ENCODE results near the gene BACH2.
"Not testable (repeated sequence)": the region's sequence is repeated elsewhere in the genome, so short reads cannot be mapped to it uniquely, and the experiment has no call there.

BACH2 gene

GRCh38 chr6:90078513-90079289, 217.9 kb downstream of the BACH2 start:
- ATAC-seq (peak; percentile 63), DNase-seq (ENCODE audit: low spot score in 2 of 2) (peak; percentile 20 to 70)
- Mint-ChIP-seq H3K4me3 (peak overlapping the region; percentile 73), H3K27ac (peak overlapping the region; percentile 90), H3K9me3 (no peaks in the 10 kb centered on the region), H3K4me1 (peaks cover 72% of the 10 kb centered on the region), H3K36me3 (peaks cover 26% of the 10 kb centered on the region)

DNA sequence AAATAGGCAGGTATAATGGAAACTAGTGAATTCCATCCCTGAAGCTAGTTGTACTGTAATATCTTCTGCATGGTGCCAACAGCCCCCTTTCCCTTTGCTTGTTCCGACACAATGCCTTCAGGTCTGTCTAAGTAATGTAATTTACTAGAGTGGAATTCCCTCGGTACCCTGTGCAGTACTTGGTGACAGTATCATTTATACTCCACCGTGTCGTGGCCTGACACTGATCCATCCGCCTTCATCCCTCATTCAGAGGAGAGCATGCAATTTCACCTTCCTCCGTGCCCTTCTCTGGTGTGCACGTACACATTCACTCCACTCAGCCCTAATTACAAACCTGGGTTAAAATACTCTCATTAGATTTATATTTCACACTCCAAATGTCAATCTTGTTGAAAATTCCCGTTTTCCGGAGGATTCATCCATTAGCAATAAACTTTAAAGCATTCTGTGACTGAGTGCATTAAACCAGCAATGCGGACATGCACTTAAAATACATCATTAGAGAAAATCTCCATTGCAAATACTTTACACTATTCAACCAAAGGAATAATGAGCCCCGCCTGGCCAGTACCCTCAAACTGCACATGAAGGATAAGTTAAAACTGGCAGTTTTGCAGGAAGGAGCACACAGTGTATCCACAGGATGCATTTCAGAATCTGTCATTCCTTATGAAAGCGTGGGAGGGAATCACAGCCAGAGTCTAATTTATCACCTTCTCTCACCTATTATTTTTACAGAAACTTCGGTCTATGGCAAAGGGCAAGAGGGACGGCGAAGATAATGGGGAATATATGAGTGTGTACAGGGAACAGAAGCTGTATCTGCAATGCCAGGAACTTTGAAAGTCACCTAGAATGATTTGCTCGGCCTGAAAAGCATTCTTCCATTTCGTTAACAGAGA, 219.9 kb downstream of the BACH2 start:
- Mint-ChIP-seq H3K36me3 (peaks cover 26% of the 10 kb centered on the region), H3K4me1 (peaks cover 80% of the 10 kb centered on the region), H3K27ac (no peak overlapping the region), H3K4me3 (peak overlapping the region; percentile 73), H3K9me3 (no peaks in the 10 kb centered on the region)
- ATAC-seq (no peak), DNase-seq (ENCODE audit: low spot score in 2 of 2) (no peak)

GRCh38 chr6:90074161-90074850, 222.3 kb downstream of the BACH2 start:
- peaks cover 75% of the 10 kb centered on the region for H3K4me1 Mint-ChIP-seq
- H3K36me3 Mint-ChIP-seq: peaks cover 23% of the 10 kb centered on the region
- ATAC-seq: no peak
- no peak overlapping the region for H3K4me3 Mint-ChIP-seq
- no peak overlapping the region for H3K27ac Mint-ChIP-seq
- H3K9me3 Mint-ChIP-seq: no peaks in the 10 kb centered on the region
- DNase-seq (ENCODE audit: low spot score in 2 of 2): no peak

DNA sequence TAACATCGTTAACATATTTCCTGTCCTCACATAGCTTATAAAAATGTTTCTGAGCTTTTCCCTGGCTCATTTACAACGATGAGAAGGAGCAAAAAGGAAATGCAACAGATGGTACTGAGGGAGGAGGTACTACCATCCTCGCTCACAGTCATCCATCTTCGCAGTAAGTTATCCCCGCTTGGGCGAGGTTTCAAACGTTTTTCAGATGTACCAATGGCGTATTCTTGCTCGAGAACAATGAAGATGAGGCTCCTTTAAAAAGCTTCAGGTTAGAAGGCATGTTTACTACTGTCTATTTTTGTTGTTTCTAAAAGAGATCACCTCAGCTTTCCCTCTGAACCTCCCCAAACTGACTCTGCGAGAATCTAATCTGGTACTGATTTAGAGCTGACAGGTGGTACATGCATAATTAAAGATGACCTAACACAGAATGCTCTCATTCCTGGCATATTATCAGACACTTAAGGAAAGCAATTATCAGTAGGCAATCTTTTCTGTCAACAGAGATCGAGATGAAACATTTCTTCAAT, 223.6 kb downstream of the BACH2 start:
- peaks cover 17% of the 10 kb centered on the region for H3K36me3 Mint-ChIP-seq
- DNase-seq (ENCODE audit: low spot score in 2 of 2) (no peak), ATAC-seq (no peak)
- peaks cover 74% of the 10 kb centered on the region for H3K4me1 Mint-ChIP-seq
- no peaks in the 10 kb centered on the region for H3K9me3 Mint-ChIP-seq
- H3K4me3 Mint-ChIP-seq: peak overlapping the region; percentile 29
- no peak overlapping the region for H3K27ac Mint-ChIP-seq

DNA sequence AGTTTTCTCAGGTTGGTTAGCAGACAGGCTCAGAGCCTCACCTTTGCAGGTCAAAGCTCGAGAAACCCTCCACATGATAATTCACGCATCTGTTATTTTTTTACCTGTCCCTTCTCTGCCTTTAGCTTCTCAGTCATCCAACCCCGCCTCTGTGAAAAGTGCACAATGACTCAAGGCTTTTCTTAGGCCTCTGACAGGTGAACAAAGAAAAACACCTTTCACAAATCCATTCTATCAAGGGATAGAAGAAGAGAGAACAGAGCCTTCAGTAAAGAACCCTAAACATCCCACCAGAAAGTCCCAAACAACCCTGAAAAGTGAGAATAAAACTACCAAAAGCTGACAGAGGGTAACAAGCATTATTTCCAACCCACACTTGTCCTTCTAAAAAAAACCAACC, 224.1 kb downstream of the BACH2 start:
- Mint-ChIP-seq H3K36me3 (peaks cover 20% of the 10 kb centered on the region), H3K4me3 (peak overlapping the region; percentile 29), H3K4me1 (peaks cover 73% of the 10 kb centered on the region), H3K9me3 (no peaks in the 10 kb centered on the region), H3K27ac (no peak overlapping the region)
- ATAC-seq: no peak
- DNase-seq (ENCODE audit: low spot score in 2 of 2): no peak

GRCh38 chr6:90068703-90069523, 227.7 kb downstream of the BACH2 start:
- ATAC-seq: no peak
- Mint-ChIP-seq H3K9me3 (no peaks in the 10 kb centered on the region), H3K27ac (no peak overlapping the region), H3K4me1 (peaks cover 74% of the 10 kb centered on the region), H3K4me3 (no peak overlapping the region), H3K36me3 (peaks cover 20% of the 10 kb centered on the region)
- DNase-seq (ENCODE audit: low spot score in 2 of 2): no peak

DNA sequence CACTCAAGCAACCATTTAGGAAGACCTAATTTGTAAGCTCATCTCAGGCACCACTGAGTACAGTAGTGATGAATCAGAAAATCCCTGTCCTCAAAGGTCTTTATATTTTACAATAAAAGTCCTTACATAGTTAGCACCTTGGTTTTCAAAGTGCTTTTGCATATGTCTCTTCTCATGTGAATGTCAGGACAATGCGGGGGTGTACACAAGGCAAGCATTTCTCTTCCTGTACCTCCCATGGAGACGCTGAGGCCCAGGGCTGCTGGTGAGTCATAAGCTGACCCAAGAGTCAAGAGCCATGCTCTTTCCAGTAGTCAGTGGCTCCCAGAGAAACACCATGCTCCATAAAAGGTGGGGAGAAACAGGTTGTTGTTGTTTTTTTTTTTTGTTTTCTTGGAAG, 228.4 kb downstream of the BACH2 start:
- no peak for DNase-seq (ENCODE audit: low spot score in 2 of 2)
- ATAC-seq: peak; percentile 77
- Mint-ChIP-seq H3K4me1 (peaks cover 70% of the 10 kb centered on the region), H3K27ac (no peak overlapping the region), H3K36me3 (peaks cover 20% of the 10 kb centered on the region), H3K4me3 (no peak overlapping the region), H3K9me3 (no peaks in the 10 kb centered on the region)

DNA sequence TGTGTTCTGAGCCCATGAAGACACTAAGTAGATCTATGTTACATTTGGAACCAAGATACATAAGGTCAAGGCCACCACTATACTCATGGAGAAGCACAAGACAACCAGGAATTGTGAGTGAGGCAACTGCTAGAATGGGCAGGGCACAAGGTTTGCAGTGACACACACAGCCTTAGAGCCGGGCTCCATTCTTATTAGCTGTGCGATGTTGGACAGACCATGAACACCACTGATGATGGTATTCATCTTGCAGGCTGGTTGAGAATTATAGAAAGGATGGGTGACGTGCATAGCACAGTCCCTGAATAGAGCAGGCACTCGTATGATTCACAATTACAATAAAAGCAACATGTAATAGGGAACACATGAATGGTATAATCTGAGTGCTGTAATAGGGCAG, 229.9 kb downstream of the BACH2 start:
- H3K27ac Mint-ChIP-seq: no peak overlapping the region
- no peaks in the 10 kb centered on the region for H3K9me3 Mint-ChIP-seq
- peaks cover 60% of the 10 kb centered on the region for H3K4me1 Mint-ChIP-seq
- H3K36me3 Mint-ChIP-seq: peaks cover 20% of the 10 kb centered on the region
- no peak overlapping the region for H3K4me3 Mint-ChIP-seq
- peak; percentile 6 for ATAC-seq
- DNase-seq (ENCODE audit: low spot score in 2 of 2): no peak

- Mint-ChIP-seq H3K4me3 (no peak overlapping the region), H3K27ac (no peak overlapping the region), H3K36me3 (peaks cover 11% of the 10 kb centered on the region), H3K9me3 (no peaks in the 10 kb centered on the region), H3K4me1 (peaks cover 50% of the 10 kb centered on the region)
- no peak for ATAC-seq
- DNase-seq (ENCODE audit: low spot score in 2 of 2): no peak
These were observed 231.5 kb downstream of the BACH2 start for GRCh38 chr6:90065173-90065572.

- no peak for ATAC-seq
- H3K9me3 Mint-ChIP-seq: no peaks in the 10 kb centered on the region
- no peak overlapping the region for H3K4me3 Mint-ChIP-seq
- H3K36me3 Mint-ChIP-seq: peaks cover 6% of the 10 kb centered on the region
- H3K4me1 Mint-ChIP-seq: peaks cover 31% of the 10 kb centered on the region
- no peak for DNase-seq (ENCODE audit: low spot score in 2 of 2)
- H3K27ac Mint-ChIP-seq: no peak overlapping the region
These were observed 234.0 kb downstream of the BACH2 start for GRCh38 chr6:90062667-90063066.

DNA sequence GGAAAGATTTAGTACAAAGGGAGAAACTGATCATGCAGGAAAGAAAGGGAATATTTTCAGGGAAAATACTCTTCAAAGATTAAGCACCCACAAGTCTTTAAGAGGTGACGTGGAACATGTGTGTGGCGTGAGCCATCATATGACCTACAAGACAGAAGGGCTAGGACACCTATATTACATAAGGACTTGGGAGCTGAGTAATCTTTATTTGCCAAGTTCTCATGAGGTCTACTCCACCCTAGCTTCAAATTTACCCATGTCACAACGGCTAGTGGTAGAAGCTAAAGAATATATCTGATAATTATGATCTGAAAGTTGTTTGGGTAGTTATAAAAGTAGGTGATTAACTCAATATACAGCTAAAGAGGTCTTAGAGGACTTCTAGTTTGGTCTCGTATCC, 234.6 kb downstream of the BACH2 start:
- peaks cover 6% of the 10 kb centered on the region for H3K36me3 Mint-ChIP-seq
- H3K4me3 Mint-ChIP-seq: no peak overlapping the region
- DNase-seq (ENCODE audit: low spot score in 2 of 2) (no peak), ATAC-seq (no peak)
- H3K27ac Mint-ChIP-seq: no peak overlapping the region
- H3K9me3 Mint-ChIP-seq: no peaks in the 10 kb centered on the region
- peaks cover 25% of the 10 kb centered on the region for H3K4me1 Mint-ChIP-seq

GRCh38 chr6:90059178-90059577, 237.5 kb downstream of the BACH2 start:
- H3K27ac Mint-ChIP-seq; H3K4me1 Mint-ChIP-seq; H3K9me3 Mint-ChIP-seq; DNase-seq (ENCODE audit: low spot score in 2 of 2); H3K36me3 Mint-ChIP-seq; H3K4me3 Mint-ChIP-seq; ATAC-seq: not testable (repeated sequence)

GRCh38 chr6:90055924-90056323, 240.7 kb downstream of the BACH2 start:
- not testable (repeated sequence) for DNase-seq (ENCODE audit: low spot score in 2 of 2); H3K9me3 Mint-ChIP-seq; H3K4me3 Mint-ChIP-seq; H3K27ac Mint-ChIP-seq; ATAC-seq
- H3K36me3 Mint-ChIP-seq: peaks cover 18% of the 10 kb centered on the region
- H3K4me1 Mint-ChIP-seq: peaks cover 16% of the 10 kb centered on the region

GRCh38 chr6:90054193-90054592, 242.4 kb downstream of the BACH2 start:
- not testable (repeated sequence) for H3K9me3 Mint-ChIP-seq; ATAC-seq; DNase-seq (ENCODE audit: low spot score in 2 of 2); H3K4me3 Mint-ChIP-seq; H3K27ac Mint-ChIP-seq
- Mint-ChIP-seq H3K4me1 (peaks cover 23% of the 10 kb centered on the region), H3K36me3 (peaks cover 15% of the 10 kb centered on the region)

Measured in stimulated activated effector memory CD8-positive, alpha-beta T cell treated with anti-CD3 and anti-CD28 coated beads, Interleukin-12 subunit alpha, Interleukin-12 subunit beta, amount 100 ng/mL, for 72 hours (primary cell).